ENCODE data around the gene C10orf90.

C10orf90 gene

DNA sequence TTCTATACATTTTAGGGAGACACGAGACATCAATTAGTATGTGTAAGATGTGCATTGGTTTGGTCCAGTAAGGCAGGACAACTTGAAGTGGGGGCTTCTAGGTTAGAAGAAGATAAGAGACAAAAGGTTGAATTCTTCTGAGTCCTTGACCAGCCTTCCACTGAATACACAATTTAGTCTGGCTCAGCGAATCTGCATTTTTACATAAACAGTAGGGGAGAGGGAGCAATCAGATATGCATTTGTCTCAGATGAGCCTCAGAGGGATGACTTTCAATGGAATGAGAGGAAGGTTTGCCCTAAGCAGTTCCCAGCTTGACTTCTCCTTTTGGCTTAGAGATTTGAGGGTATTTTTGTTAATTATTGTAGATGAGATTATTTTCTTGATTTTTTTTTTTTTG lies 20.0 kb upstream of the C10orf90 start:
- Histone ChIP-seq H3K4me3 (ENCODE audit: low read depth, low read length) (no peak overlapping the region), H3K27ac (no peak overlapping the region), H3K9me3 (ENCODE audit: severe bottlenecking) (peaks cover 2% of the 10 kb centered on the region), H3K27me3 (ENCODE audit: insufficient read depth, low read depth, severe bottlenecking) (no peaks in the 10 kb centered on the region), H3K36me3 (no peaks in the 10 kb centered on the region)
- no peak for DNase-seq
- TF ChIP-seq, protein P1, sequence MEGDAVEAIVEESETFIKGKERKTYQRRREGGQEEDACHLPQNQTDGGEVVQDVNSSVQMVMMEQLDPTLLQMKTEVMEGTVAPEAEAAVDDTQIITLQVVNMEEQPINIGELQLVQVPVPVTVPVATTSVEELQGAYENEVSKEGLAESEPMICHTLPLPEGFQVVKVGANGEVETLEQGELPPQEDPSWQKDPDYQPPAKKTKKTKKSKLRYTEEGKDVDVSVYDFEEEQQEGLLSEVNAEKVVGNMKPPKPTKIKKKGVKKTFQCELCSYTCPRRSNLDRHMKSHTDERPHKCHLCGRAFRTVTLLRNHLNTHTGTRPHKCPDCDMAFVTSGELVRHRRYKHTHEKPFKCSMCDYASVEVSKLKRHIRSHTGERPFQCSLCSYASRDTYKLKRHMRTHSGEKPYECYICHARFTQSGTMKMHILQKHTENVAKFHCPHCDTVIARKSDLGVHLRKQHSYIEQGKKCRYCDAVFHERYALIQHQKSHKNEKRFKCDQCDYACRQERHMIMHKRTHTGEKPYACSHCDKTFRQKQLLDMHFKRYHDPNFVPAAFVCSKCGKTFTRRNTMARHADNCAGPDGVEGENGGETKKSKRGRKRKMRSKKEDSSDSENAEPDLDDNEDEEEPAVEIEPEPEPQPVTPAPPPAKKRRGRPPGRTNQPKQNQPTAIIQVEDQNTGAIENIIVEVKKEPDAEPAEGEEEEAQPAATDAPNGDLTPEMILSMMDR (IDR thresholded peaks at IDR 0.05; ENCODE audit: low read depth, low read length) = no peak

DNA sequence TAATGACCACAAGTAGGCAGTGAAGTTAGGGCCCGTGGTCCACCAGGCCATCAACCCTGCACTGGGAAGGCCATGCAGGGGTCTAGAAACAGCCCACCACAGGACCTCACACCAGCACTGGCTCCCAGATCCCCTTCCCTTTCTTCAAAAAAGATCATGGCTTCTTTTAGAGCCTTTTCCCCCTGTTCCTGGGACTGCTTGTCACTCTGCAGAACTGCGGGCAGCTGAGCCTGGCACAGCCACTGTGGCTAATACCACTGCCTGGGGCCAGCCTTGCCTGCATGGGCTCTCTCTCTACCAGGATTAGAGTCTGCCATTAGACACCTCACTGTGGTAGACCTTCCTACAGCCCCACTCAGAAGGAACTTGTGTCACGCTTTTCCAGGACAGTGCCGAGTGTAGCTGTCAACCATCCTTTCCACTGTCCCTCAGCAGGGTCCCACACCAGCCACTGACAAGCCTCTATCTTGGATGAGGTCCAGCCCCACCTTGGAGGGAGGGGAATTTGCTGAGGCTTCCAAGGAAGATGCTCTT lies 19.0 kb upstream of the C10orf90 start:
- H3K27ac ChIP-seq = no peak overlapping the region
- peaks cover 2% of the 10 kb centered on the region for H3K9me3 ChIP-seq (ENCODE audit: severe bottlenecking)
- H3K4me3 ChIP-seq (ENCODE audit: low read depth, low read length) = no peak overlapping the region
- H3K36me3 ChIP-seq = no peaks in the 10 kb centered on the region
- TF ChIP-seq, protein P1 (IDR thresholded peaks at IDR 0.05; ENCODE audit: low read depth, low read length) = no peak
- H3K27me3 ChIP-seq (ENCODE audit: insufficient read depth, low read depth, severe bottlenecking) = no peaks in the 10 kb centered on the region
- no peak for DNase-seq

DNA sequence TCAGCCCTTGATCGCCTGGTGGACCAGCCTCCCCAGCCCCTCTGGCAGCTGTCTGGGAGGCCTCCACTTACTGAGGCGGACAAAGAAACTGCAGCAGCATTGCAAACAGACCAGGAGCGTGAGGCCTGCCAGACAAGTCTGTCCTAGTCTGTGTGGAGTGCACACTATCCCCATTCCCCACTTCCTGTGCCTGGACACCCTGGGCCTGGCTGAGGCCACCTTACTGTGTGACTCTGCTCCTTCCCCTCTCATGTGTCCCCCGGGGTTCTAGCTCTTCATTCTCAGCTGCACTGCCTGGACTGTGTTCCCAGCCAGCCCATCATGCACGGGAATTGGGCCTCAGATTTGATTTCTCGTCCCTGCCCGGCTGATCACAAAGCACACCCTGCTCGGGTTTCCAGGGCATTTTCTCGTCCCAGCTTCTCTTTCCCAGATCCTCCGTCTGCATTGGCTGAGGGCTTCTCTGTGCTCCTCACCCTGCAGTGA lies 16.7 kb upstream of the C10orf90 start:
- TF ChIP-seq, protein P1 (IDR thresholded peaks at IDR 0.05; ENCODE audit: low read depth, low read length) = no peak

GRCh38 chr10:126686719-126687118 lies 16.2 kb upstream of the C10orf90 start:
- Histone ChIP-seq H3K27ac (no peak overlapping the region), H3K27me3 (ENCODE audit: insufficient read depth, low read depth, severe bottlenecking) (no peaks in the 10 kb centered on the region)
- TF ChIP-seq, protein P1 (IDR thresholded peaks at IDR 0.05; ENCODE audit: low read depth, low read length) = no peak

More for the DNA sequence above, 16.7 kb upstream of the C10orf90 start:
- Histone ChIP-seq H3K36me3 (no peaks in the 10 kb centered on the region), H3K27ac (no peak overlapping the region), H3K4me3 (ENCODE audit: low read depth, low read length) (no peak overlapping the region), H3K9me3 (ENCODE audit: severe bottlenecking) (peaks cover 2% of the 10 kb centered on the region), H3K27me3 (ENCODE audit: insufficient read depth, low read depth, severe bottlenecking) (no peaks in the 10 kb centered on the region)
- DNase-seq = no peak

DNA sequence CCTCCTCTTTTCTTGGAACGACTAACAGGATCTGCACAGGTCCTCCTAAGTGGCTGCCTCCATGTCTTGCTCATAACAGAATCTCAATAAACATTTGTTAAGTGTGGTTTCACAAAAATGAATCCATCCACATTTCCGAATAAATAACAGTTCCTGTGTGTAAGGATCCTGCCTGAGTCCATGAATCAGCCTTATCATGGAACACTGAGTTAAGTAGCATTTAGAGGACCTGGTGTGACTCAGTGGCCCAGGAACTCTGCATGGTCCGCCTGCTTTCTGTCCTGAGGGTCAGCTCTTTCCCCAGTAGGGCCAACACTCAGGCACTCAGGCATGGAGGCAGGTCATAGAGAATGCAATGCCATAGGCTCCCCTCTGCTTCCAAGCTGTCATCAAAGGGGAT lies 15.8 kb upstream of the C10orf90 start:
- TF ChIP-seq, protein P1 (IDR thresholded peaks at IDR 0.05; ENCODE audit: low read depth, low read length) = no peak

More at GRCh38 chr10:126686719-126687118, 16.2 kb upstream of the C10orf90 start:
- Histone ChIP-seq H3K9me3 (ENCODE audit: severe bottlenecking) (peaks cover 2% of the 10 kb centered on the region), H3K4me3 (ENCODE audit: low read depth, low read length) (no peak overlapping the region), H3K36me3 (no peaks in the 10 kb centered on the region)
- DNase-seq = no peak

DNA sequence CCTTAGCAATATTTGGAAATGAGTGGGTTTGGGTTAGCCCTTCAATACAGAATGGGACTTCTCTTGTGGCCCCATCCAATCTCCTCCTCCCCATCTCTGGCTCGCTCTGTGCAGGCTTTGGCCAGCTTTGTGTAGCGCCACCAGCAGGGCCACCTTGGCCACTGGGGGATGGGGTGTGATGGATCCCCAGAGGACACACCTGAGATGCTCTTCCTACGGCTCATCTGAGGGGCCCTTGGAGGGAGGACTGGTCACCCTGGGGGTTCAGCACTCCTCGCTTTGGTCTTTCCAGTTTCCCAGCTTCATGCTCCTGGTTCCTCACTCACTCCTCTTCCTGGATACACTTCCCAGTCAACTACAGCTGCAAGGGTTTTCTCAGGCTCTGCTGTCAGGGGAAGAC lies 15.3 kb upstream of the C10orf90 start:
- Histone ChIP-seq H3K36me3 (no peaks in the 10 kb centered on the region), H3K9me3 (ENCODE audit: severe bottlenecking) (no peaks in the 10 kb centered on the region), H3K27me3 (ENCODE audit: insufficient read depth, low read depth, severe bottlenecking) (no peaks in the 10 kb centered on the region), H3K4me3 (ENCODE audit: low read depth, low read length) (no peak overlapping the region), H3K27ac (no peak overlapping the region)
- TF ChIP-seq, protein P1 (IDR thresholded peaks at IDR 0.05; ENCODE audit: low read depth, low read length) = no peak
- DNase-seq = no peak

More for the DNA sequence above, 15.8 kb upstream of the C10orf90 start:
- H3K9me3 ChIP-seq (ENCODE audit: severe bottlenecking) = no peaks in the 10 kb centered on the region
- no peaks in the 10 kb centered on the region for H3K27me3 ChIP-seq (ENCODE audit: insufficient read depth, low read depth, severe bottlenecking)
- no peak overlapping the region for H3K27ac ChIP-seq
- no peak overlapping the region for H3K4me3 ChIP-seq (ENCODE audit: low read depth, low read length)
- H3K36me3 ChIP-seq = no peaks in the 10 kb centered on the region
- no peak for DNase-seq
